ENCODE data around the gene PPP1R36. TPM values are rescaled to one million over a fixed set of nuclear protein-coding genes. Genes with fewer than 3 reads are reported as not detected.

PPP1R36 gene
- total RNA-seq, 4 donors from 2014 or later = 1.3 to 2.8 (median 1.9) TPM; not detected in 1

DNA sequence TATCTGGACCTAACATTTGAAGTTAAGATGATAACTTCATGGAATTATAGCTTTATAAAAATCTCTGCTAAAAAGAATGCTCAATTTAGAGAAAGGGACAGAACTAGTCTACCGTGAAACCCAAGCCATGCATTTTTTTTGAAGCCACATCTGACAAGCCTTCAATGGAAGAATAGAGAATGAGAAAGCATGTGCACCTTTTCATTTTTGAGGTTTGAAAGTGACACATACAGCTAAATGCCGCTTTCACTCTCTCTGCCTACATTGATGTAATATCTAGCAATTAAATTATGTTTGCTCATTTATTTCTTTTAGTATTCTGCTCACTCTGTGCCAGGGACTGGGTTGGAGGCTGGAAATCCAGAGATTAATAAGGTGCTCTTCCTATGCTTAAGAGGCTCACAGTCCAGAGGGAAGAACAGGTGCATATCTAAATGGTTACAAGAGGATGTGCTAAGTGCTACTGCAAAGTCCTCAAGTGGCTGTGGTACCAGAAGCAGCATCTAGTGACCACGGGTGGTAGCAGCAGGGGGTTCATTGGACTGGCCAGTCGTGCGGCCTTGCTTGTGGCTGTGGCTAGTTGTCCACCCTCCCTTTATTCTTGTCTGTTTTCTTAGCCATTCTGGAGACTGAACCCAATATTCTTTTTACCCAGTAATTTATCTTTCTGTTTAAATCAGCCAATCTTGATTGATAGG is 60.4 kb downstream of the PPP1R36 start:
- Histone ChIP-seq H3K36me3 (no peaks in the 10 kb centered on the region), H3K4me1 (peaks cover 5 to 53% (median 10%) of the 10 kb centered on the region in 3 donors), H3K9me3 (no peaks in the 10 kb centered on the region), H3K27ac (peak overlapping the region; percentile 76 to 87 (median 84)), H3K27me3 (no peaks in the 10 kb centered on the region), H3K4me3 (no peak overlapping the region)
- 84 to 96% methylated on average over 4 to 5 of the region's 5 CpGs for WGBS, 2 donors (ENCODE audit: low coverage in 1 of 2)
- no peak for TF ChIP-seq POLR2AphosphoS5 (IDR thresholded peaks at IDR 0.05)
- TF ChIP-seq, protein P1, sequence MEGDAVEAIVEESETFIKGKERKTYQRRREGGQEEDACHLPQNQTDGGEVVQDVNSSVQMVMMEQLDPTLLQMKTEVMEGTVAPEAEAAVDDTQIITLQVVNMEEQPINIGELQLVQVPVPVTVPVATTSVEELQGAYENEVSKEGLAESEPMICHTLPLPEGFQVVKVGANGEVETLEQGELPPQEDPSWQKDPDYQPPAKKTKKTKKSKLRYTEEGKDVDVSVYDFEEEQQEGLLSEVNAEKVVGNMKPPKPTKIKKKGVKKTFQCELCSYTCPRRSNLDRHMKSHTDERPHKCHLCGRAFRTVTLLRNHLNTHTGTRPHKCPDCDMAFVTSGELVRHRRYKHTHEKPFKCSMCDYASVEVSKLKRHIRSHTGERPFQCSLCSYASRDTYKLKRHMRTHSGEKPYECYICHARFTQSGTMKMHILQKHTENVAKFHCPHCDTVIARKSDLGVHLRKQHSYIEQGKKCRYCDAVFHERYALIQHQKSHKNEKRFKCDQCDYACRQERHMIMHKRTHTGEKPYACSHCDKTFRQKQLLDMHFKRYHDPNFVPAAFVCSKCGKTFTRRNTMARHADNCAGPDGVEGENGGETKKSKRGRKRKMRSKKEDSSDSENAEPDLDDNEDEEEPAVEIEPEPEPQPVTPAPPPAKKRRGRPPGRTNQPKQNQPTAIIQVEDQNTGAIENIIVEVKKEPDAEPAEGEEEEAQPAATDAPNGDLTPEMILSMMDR (IDR thresholded peaks at IDR 0.05) = no peak
- no peak for TF ChIP-seq EP300 (IDR thresholded peaks at IDR 0.05)
- TF ChIP-seq POLR2A (IDR thresholded peaks at IDR 0.05) = no peak
- ATAC-seq = no peak

DNA sequence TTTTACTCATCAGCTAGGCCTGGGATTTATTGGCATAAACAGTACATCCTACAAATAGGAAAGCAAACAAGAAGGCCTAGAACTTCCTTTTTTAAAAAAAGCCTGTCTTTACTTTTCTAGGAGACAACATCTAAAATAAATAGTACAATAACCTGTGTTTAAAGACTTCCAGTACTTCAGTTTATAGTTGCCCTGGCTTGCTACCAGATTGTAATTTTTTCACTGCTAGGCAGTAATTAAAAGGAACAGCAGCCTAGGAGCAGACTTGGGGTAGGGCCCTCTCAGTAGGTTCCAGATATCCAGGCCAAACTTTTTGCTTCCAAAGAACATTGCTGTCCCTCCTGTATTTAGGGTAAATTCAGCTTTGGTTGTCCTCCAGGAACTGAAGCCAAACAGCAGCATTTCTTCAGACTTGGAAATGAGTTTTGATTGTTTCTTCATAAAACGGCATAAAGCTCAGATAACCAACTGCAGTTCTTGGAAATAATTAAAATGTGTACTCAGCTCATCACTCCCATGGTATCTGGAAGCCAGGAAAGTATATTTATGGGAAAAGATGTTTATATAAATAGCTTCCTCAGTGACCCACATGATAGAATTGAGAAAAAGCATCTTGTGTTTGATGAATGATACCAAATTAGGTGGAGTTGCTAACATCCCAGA is 61.7 kb downstream of the PPP1R36 start:
- no peak overlapping the region for H3K4me3 ChIP-seq
- no peaks in the 10 kb centered on the region for H3K9me3 ChIP-seq
- H3K27ac ChIP-seq = peak overlapping the region; percentile 76 to 87 (median 84)
- peaks cover 5 to 54% (median 10%) of the 10 kb centered on the region in 3 donors for H3K4me1 ChIP-seq
- no peaks in the 10 kb centered on the region for H3K27me3 ChIP-seq
- H3K36me3 ChIP-seq = no peaks in the 10 kb centered on the region
- ATAC-seq = peak; percentile 60
- TF ChIP-seq POLR2AphosphoS5 (IDR thresholded peaks at IDR 0.05) (peak; percentile 78), POLR2A (IDR thresholded peaks at IDR 0.05) (no peak)
- 20 to 24% methylated on average over 1 of the region's 1 CpG for WGBS, 2 donors (ENCODE audit: low coverage in 1 of 2)

DNA sequence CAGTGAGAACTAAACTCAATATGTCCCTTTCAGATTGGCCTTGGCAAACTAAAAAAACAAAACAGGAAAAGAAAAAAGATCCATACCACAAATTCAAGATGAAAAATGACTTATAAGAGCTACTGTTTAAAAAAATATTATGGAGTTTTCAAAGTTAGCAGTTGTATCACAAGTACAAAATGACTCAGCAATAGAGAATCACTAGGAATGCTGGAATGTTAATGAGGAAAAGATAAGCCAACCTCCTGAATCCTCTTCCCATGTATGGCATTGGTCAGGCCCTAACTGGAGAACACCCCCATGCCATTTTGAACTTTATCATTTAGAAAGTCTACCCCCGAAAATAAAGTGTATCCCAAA is 62.2 kb downstream of the PPP1R36 start:
- Histone ChIP-seq H3K27ac (peak overlapping the region; percentile 76 to 87 (median 84)), H3K36me3 (no peaks in the 10 kb centered on the region), H3K4me1 (peaks cover 5 to 54% (median 10%) of the 10 kb centered on the region in 3 donors), H3K9me3 (no peaks in the 10 kb centered on the region), H3K27me3 (no peaks in the 10 kb centered on the region), H3K4me3 (no peak overlapping the region)
- TF ChIP-seq POLR2AphosphoS5 (IDR thresholded peaks at IDR 0.05) (peak; percentile 35), POLR2A (IDR thresholded peaks at IDR 0.05) (no peak), EP300 (IDR thresholded peaks at IDR 0.05) (no peak)
- TF ChIP-seq, protein P1 (IDR thresholded peaks at IDR 0.05) = no peak
- peak; percentile 73 for ATAC-seq
- WGBS, 2 donors (ENCODE audit: low coverage in 1 of 2) = 40 to 56% methylated on average over 1 of the region's 1 CpG

DNA sequence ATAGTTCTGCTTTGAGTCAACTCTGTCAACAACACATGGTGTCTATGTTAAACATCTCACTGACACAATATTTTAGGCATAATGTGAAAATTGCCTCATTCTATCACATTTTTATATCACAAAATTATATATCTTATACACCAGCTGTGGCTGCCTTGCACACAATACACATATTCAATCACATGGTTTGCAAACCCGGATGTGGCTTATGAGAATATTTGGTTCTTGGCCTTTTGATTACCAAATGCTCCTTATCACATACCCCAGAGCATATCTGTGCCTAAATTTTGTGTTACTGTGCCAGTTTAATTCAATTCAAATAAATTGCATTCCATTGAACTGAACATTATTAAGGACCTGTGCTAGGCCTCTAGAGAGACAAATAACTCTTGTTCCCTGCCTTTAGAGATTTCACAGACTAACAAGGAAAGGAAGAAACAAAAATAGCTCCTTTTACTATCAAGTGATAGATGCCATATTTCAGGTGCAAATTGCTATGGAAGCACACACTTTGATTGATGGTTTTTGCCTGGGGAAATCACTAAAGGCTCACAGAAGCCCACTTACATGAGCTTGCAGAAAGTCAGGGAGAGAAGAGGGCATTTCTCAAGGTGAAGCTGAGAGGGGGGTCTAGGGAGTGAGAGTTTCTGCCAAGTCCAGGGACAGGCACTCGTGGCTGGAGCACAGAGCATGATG is 63.4 kb downstream of the PPP1R36 start:
- no peak for ATAC-seq
- Histone ChIP-seq H3K4me3 (no peak overlapping the region), H3K9me3 (no peaks in the 10 kb centered on the region), H3K27ac (peak overlapping the region; percentile 76 to 87 (median 84)), H3K36me3 (no peaks in the 10 kb centered on the region), H3K27me3 (no peaks in the 10 kb centered on the region), H3K4me1 (peaks cover 5 to 54% (median 10%) of the 10 kb centered on the region in 3 donors)
- 60 to 69% methylated on average over 2 of the region's 2 CpGs for WGBS, 2 donors (ENCODE audit: low coverage in 1 of 2)
- TF ChIP-seq, protein P1 (IDR thresholded peaks at IDR 0.05) = no peak
- no peak for TF ChIP-seq POLR2AphosphoS5 (IDR thresholded peaks at IDR 0.05)
- no peak for TF ChIP-seq EP300 (IDR thresholded peaks at IDR 0.05)
- TF ChIP-seq POLR2A (IDR thresholded peaks at IDR 0.05) = no peak

DNA sequence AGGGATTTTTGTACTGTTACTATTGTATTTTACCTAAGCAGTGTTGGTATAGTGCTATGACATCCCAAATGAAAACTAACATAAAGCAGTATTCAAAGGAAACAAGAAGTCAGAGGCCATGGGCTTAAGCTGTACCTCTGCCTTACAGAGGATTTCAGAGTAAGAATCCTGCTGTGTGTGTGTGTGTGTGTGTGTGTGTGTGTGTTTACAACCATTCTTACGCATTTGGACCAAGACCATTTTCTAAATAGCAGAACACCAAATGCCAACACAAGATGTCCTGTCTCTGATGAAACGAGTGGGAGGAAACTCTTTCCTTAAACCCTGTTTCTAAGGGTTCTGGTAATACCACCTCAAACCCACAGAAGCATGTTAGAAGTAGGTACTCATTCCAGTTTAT is 64.4 kb downstream of the PPP1R36 start:
- Histone ChIP-seq H3K4me3 (no peak overlapping the region), H3K4me1 (peaks cover 5 to 54% (median 10%) of the 10 kb centered on the region in 3 donors), H3K36me3 (no peaks in the 10 kb centered on the region), H3K27me3 (no peaks in the 10 kb centered on the region), H3K27ac (peak overlapping the region; percentile 76 to 87 (median 84)), H3K9me3 (no peaks in the 10 kb centered on the region)
- TF ChIP-seq POLR2A (IDR thresholded peaks at IDR 0.05) (no peak), POLR2AphosphoS5 (IDR thresholded peaks at IDR 0.05) (peak; percentile 66)
- 0 to 50% methylated on average over 2 of the region's 2 CpGs for WGBS, 2 donors (ENCODE audit: low coverage in 1 of 2)
- ATAC-seq = peak; percentile 35
